ENCODE measurements around the gene TBXA2R.
"Not testable (repeated sequence)": the region's sequence is repeated elsewhere in the genome, so short reads cannot be mapped to it uniquely, and the experiment has no call there.

The TBXA2R gene

DNA sequence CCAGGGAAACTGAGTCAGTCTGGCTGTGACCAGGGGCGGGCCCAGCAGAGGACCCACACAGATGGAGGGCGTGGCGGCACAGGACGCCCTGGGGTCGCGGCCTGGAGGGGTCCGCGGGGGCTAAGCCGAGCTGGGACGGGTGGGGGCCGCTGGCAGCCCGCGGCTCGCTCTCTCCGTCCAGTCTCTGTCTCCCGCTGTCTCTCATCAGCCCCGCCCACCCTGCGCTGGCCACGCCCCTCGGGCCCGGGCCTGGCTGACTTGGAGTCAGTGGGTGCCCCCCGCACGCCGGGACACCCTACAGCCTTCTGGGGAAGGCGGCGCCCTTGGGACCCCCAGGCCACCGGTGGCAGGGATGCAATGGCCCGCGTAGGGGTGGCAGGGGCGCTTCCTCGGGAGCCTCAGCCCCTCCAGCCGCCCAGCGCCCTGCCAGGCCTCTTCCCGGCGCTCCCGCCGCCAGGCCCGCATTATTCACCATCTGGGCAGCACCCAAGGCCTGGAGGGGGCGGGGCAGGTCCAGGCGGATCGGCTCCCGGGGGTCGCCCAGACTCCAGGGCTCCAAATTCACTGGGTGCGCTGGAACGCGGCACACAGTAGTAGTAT lies at the start of gene TBXA2R:
TBXA2R (minus strand) TSS at position 186 of the 600 bp plus-strand sequence. CDS start 6,241 bp downstream, outside the sequence.
- no peak for DNase-seq

DNA sequence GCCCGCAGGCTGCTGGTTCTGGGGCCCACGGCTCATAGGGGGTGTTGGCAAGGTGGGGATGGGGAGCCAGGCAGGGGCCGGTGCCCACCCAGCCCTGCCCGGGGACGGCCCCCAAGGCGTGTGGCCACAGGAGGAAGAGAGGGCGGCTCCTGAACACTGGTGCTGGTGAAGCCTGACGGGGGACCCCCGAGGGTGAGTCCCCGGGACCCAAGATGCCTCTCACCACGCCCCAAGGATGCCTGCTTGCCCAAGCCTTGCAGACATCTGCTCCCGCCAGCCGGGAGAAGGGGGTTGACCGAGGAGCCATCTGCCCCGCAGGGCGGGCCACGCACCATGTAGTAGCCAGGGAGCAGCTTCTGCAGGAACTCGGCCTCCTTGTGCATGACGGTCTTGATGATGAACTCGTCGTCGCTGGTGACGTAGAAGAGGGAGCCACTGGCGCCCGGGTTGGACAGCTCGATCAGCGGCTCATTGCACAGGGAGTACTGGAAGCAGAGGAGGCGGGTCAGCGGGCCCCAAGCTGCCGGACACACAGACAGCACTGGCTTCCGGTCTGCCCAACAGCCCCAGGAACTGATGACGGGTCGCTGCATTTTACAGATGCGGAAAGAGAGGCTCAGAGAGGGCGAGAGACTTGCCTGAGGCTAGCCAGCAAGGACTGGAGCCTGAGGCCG lies 49.5 kb upstream of the TBXA2R start:
- no peak for DNase-seq

DNA sequence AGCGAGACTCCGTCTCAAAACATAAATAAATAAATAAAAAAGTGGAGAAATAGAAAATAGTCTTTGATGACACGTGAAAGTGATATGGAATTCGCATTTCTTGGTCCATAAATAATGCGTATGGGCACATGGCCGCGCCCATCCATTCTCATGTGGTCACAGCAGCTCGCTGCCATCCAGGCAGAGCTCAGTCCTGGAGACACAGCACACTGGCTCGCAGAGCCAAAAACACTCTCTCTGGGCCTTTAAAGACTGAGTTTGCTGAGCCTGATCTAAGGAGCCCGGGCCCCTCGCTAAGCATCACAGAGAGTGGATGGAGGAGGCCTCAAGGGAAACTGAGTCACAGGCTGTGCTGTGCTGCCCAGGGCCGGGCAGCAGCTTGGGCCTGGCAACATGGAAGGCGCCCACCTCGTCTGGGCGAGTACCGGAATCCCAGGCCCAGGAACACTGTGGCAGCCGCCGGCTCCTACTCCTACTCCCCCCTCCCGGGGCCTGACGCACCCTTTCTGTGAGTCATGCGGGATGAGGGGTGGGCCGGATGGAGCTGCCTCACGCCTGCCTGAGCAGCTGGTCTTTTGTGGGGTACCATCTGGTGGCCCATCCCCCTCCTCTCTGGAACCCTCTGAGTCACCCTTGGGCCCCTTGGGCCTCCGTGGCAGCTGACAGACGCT lies 48.9 kb upstream of the TBXA2R start:
- no peak for DNase-seq

DNA sequence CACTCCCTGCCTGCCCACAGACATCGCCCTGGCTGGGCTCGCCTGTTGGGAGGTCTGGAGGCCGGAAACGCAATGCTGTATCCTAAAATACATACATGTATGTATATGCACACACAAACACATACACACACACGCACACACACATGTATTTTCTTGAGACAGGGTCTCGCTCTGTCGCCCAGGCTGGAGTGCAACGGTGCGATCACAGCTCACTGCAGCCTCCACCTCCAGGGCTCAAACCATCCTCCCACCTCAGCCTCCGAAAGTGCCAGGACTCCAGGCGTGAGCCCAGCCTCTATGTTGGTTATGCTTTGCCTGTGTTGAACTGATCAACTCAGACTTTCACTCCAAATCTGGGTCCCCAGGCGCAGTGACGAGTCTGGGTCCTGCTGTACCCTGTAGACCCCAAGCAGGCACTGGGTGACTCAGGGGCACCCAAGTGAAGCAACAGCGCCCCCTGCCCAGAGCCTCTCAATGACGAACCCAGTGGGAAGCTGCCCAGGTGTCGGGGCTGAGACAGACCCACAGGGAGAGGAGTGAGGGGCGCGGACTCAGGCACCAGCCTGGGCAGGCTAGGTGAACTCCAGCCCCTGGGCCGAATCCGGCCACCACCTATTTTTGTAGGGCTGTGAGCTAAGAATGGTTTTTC lies 47.3 kb upstream of the TBXA2R start:
- DNase-seq = no peak

DNA sequence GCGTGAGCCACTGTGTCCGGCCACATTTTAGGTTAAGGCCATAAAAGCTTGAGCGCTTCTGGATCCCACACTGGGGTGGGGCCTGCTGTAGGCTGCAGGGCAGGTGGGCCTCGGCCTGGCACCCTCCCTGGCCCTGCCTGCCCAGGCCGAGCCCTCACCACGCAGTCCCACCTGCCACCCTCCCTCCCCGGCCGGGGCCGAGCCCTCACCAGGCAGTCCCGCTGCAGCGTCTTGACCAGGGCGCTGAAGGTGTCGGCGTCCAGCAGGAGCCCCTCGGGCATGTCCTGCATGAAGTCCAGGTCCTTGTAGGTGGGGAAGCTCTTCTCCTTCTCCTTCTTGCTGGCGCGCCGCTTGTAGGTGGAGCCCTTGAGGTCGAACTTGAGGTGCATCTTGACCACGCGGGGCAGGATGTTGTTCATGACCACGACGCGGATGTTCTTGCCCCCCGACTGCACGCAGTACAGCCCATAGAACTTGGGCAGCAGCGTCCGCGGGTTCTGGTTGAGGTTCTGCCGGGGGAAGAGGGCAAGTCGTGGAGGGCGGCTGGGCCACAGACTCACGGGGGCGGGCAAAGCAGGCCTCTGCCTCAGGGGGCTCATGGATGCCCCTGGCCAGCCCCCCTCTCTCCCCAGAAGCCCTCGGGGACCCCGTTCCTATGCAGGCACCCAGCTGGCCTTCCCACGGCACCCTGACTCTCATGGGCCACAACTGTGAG lies 46.6 kb upstream of the TBXA2R start:
- DNase-seq = no peak

DNA sequence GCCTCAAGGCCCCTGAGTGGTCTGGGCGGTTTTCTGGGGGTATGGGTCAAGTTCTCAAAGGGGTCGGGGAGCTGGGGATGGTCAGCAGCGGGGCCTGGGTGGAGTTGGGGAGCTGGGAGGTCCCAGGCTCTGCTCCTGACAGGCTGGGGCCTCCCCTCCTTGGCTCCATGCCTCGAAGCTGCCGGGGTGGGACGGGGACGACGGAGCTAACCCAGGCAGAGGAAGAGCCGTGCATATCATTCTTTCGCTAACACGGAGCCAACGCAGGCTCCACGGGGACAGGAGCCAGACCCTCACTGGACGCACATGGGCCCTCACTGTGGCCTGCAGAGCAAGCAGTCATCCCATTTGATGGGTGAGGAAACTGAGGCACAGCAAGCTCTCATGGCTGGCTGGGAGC lies 45.7 kb upstream of the TBXA2R start:
- no peak for DNase-seq

DNA sequence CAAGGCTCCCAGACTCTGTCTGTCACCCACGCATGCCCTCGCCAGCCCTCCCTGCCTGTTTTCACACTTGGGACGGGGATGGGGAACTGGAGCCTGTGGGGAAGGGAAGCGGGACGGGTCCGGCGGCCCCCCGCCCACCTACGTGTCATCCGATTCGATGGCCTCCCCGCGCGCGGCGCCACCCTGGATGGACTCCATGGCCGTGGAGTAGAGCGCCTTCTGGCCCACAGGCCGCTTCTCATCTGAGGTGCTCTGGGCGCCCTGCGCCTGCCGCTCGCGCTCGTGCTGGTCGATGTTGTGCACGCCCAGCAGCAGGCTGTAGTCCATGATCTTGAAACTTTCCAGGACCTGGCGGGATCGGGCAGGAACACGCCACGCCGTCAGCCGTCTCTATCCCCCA lies 45.0 kb upstream of the TBXA2R start:
- DNase-seq = no peak

DNA sequence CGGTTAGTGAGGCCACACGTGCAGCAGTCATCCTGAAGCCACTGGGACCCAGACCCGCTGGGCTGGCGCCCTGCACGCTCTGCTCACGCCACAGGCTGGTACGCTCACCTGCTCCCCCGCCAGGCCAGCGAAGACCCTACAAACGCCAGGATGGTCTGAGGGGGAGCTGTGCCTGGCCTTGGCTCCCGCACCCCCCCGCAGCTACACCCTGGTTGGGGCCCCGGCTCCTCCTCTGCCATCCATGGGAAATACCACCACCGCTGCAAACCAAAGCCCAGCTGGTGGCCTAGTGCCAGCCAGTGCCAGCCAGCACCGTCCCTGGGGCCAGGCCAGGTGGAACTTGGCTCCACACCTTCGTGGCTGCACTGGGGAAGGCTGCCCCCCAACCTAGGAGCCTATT lies 43.2 kb upstream of the TBXA2R start:
- DNase-seq = no peak

DNA sequence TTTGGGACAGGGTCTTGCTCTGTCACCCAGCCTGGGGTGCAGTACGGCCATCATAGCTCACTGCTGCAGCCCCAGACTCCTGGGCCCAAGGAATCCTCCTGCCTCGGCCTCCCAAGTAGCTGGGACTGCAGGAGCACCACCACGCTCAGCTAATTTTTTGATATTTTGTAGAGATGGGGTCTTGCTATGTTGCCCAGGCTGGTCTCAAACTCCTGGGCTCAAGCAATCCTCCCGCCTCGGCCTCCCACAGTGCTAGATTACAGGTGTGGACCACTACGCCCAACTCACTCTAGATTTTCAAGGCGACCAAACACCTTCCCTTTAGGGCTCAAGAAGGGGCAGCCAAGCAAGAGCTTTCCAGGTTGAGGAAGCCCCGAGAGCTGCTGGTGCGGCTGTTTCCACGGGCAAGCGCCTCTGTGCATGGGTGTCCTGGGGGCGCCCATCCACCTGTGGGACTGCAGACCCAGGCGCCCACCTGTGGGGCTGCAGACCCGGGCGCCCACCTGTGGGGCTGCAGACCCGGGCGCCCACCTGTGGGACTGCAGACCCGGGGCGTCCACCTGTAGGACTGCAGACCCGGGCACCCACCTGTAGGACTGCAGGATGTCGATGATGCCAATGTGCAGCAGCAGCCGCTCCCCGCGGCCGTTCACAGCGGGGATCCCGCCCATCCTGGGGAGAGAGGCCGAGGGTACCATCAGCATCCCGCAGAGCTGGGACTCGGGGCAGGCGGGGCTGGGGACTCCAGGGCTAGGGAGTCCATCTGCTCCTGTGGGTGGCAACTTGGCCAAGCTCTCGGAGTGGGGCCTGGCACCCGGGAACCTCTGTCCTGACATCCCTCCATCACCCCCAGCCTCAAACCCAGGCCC lies 41.6 kb upstream of the TBXA2R start:
- no peak for DNase-seq

DNA sequence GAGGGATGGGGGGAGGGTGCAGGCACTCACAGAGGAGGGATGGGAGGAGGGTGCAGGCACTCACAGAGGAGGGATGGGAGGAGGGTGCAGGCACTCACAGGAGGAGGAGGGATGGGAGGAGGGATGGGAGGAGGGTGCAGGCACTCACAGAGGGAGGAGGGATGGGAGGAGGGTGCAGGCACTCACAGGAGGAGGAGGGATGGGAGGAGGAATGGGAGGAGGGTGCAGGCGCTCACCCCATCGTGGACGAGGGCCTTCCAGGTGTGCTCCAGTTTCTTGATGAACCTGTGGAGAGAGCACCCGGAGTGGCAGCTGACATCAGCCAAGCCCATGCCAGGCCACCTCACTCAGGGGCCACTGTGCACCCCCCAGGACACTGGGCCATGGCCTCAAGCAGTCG lies 40.4 kb upstream of the TBXA2R start:
- not testable (repeated sequence) for DNase-seq

DNA sequence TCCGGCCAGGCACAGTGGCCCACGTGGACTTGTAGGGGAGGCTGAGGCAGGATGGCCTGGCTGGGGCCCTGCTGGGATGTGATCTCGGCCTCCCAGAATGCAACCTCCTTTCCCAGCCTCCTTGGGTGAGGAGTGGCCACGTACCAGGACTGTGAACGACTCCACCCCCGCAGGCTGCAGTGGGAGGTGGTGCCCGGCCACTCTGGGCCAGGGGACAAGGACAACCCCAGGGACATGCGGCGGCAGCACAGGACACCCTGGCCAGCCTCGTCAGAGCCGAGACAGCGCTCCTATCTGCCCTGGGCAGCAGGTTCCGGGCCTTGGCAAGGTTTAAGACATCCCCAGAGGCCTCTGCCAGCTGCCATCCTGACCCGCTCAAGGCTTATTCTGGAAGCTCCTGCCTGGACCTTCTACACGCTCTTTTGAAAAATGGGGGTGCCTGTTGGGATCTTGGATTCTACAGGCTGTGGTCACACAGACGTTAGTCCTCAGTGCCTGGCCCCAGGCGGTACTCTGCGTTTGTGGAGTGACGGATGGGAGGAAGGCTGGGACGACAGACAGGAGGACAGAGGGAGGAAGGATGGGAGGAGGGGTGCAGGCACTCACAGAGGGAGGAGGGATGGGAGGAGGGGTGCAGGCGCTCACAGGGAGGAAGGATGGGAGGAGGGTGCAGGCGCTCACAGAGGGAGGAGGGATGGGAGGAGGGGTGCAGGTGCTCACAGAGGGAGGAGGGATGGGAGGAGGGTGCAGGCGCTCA lies 39.8 kb upstream of the TBXA2R start:
- no peak for DNase-seq

DNA sequence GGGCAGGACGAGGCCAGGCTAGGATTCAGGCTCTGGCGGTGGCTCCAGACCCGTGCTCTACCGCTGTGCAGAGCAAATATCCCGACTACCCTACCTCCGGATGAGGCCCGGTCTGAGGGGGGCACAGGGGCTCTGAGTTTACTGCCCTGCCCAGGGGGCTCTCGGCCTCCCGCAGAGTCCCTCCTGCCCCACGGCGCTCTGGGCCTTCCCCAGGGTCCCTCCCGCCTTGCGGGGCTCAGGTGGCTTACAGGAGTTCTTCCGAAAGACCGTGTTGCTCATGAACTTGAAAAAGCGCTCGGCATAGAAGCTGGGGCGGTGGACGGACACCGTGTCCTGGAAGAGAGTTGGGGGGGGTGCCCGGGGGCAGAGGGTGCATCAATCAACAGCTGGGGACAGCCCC lies 39.1 kb upstream of the TBXA2R start:
- DNase-seq = no peak

DNA sequence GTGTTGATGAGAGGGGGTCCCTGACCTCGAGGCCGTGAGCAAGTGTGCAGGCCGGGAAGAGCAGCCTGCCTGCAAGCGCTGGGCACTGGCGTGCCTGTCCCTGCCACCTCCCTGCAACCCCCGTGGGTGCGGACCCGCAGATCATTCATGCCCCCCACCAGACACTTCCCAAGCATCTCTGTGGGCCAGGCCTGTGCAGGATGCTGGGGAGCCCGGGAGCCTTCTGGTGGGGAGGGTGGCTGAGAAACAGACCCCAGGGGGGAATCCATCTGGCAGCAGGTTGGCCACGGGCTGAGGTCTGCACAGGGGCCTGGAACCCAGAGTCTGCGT lies 38.4 kb upstream of the TBXA2R start:
- no peak for DNase-seq

DNA sequence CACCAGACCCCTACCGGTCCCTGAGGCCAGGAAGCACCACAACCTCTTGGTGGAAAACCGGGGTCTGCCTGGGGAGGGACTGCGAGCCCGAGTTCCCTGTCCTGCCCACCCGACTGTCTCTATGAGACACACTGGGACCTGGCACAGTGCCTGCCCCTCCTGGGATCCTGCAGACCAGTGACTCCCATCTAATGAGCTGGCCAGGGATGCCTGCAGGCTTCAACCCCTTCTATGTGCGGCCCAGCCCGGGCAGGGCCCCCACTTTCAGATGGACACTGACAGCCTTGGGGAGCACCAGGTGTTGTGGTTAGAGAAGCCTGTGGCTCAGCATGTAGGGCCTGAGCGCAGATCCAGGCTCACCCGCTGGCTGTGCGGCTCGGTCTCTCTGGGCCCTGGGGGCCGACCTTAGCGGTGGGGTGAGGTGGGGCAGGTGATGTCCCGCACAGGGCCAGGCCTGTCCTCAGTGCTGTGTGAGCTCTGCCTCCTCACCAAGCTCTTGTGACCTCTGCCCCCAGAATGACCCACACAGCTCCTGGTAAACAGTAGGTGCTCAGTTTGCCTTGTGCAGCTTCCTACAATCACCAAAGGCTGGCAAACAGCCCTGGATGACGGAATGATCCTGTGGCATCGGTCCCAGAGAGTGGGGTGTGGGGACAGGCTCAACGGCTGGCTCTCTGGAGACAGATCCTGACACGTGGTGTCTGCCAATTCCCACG lies 37.8 kb upstream of the TBXA2R start:
- DNase-seq = no peak

DNA sequence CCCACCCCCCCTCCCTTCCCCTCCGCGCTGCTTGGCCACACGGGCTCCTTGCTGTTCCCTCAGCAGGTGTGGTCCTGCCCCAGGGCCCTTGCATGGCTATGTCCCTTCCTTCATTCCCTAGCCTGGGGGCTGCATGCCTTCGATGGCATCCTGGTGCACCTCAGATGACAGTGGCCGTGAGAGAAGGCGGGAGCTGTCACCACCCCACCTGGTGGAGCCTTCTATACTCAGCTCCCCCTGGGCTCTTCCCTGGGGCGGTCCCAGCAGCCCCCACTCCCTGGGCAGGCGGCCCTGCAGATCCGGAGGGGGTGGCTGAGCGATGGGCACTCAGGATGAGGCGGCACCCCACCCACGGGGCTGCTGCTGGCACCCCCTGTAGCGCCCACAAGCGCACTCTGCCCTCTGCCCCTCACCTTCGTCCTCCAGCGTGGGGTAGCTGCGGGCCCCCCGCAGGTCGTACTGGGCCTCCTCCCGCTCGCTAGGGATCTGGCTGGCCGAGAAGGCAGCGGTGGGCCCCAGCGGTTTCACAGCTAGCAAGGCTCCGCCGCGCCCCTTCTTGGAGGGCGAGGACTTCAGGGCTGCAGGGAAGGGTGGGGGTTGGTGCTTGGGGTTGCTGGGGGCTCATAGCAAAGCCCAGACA lies 37.1 kb upstream of the TBXA2R start:
- DNase-seq = no peak

DNA sequence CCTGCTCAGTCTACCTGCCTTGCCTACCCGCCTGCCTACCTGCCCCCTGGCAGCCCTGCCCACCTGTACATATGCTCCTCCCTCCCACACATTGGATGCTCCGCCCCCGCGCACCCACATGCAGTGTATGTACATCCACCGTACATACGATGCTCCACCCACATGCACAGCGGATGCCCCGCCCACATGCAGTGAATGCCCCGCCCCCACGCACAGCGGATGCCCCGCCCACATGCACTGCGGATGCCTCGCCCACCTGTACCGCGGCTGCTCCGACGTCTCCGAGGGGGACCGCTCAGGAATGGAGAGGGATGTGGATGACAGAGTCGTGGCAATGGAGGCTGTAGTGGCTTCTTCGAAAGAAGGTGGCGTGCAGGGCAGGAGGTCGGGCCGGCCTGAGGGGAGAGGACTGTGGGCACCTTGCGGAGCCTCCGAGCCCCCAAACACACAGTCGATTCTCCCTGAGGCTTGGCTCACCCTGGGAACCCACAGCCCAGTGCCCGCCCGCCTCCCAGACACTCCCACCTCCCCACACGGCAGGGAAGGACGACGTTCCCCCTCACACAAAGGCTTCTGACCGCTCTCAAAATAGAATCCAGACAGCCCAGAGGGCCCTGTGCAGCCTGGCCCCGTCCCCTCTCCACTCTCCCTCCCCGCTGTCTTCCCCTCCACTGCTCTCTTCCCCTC lies 36.5 kb upstream of the TBXA2R start:
- no peak for DNase-seq

DNA sequence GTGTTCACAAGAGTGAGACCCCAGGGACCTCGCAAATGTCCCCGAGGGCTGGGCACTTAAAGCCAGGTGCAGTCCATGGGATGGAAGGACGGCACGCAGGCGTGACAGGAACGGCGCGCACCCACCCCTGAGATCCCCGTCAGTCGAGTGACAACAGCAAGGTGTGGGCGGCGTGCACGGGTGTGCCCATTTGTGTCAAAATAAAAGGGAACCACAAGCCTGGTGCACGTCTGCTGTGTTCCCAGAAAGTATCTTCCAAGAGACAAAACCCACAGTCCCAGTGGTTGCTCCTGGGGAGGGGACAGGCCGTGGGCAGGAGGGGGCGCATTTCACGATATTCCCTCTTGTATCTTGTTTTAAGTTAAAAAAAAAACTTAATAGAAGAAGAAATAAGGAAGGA lies 35.6 kb upstream of the TBXA2R start:
- DNase-seq = no peak

DNA sequence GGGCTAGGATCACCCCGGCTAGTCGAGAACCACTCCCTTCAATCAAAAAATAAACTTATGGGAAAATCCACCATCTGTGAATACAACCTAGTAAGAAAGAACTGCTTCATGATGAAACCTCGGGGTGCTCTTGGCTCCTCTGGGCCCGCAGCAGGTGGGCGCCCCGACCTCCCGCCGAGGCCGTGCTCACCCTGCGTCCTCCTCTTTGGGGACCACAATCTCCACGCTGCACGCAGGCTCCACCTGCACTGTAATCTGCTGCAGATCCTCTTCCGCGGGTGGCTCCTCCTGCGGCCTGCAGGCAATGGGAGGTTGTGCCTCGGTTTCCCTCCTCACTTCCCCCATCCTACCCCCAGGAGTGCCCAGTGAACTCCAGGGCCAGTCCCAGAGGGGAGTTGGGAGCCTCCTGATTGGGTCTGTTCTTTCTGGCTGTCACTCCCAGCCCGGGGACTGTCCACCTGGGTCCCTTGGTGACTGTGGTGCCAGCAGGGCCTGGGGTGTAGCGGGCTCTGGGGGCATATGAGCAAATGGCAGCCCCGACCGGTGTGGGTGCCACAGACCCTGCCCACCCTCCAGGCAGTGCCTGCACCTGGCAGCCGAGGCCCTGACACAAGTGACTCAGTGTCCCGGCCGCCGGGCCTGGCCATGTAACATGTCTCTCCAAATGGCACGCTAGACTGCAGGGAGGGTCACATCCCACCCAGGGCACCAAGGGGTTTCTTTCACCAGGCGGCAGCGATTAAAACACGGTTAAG lies 35.0 kb upstream of the TBXA2R start:
- no peak for DNase-seq

DNA sequence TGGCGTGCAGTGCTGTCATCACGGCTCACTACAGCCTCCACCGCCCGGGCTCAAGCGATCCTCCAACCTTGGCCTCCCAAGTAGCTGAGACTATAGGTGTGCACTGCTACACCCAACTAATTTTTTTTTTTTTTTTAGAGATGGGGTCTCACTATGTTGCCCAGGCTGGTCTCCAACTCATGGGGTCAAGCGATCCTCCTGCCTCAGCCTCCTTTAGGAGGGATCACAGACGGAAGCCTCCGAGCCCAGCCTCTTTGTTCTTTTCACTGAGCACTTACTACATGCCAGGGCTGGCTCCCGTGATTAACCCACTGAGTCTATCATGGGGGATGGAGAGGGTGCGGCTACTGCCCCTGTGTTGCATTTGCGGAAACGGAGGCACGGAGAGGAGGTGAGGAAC lies 32.8 kb upstream of the TBXA2R start:
- DNase-seq = no peak
